Measurements from ENCODE around the gene SMIM3.

GRCh38 chr5:150731669-150732242 lies 46.8 kb upstream of the SMIM3 start:
- TF ChIP-seq CTCF (IDR thresholded peaks at IDR 0.05) (no peak), POLR2A (IDR thresholded peaks at IDR 0.05; ENCODE audit: low read length) (no peak), ELK1 (IDR thresholded peaks at IDR 0.05; ENCODE audit: low read depth, low read length) (no peak), MAFK (IDR thresholded peaks at IDR 0.05; ENCODE audit: partially characterized antibody) (no peak), BHLHE40 (IDR thresholded peaks at IDR 0.05; ENCODE audit: low read depth, low read length) (no peak)

Measured in A549 (cell line).